Lung microvascular endothelial cell (primary cell): ENCODE data around the gene CST11. TPM values are rescaled to one million over a fixed set of nuclear protein-coding genes. Genes with fewer than 3 reads are reported as not detected.

Experiments
- total RNA-seq: library from RNA; depleted of rRNA; stranded (reverse); fragments of >200 nt; gene quantifications from 2 replicates; pipeline ENCODE4 v1.2.1, GENCODE V29; 2014

The CST11 gene
- total RNA-seq, 1 donor from 2014 or later: not detected

Other genes starting within 250 kb of the CST11 start
- 20.5 and 29.4 TPM in 2 replicates for gene NXT1, start 102.1 kb downstream of the CST11 start, total RNA-seq
- 9.6 and 18.8 TPM in 2 replicates for gene GZF1, start 90.7 kb downstream of the CST11 start, total RNA-seq
- gene NAPB, start 31.4 kb downstream of the CST11 start, total RNA-seq: 3.1 and 6.5 TPM in 2 replicates
- not detected in 2 replicates for gene CSTL1, start 13.2 kb downstream of the CST11 start, total RNA-seq
- gene CST8, start 38.2 kb upstream of the CST11 start, total RNA-seq: not detected in 2 replicates
- gene CST9L, start 115.6 kb upstream of the CST11 start, total RNA-seq: not detected in 2 replicates
- gene CST9, start 153.0 kb upstream of the CST11 start, total RNA-seq: under 0.01 TPM in 1 of 2 replicates, not detected in the other
- 88.5 and 164 TPM in 2 replicates for gene CST3, start 185.1 kb upstream of the CST11 start, total RNA-seq
- not detected in 2 replicates for gene CST4, start 236.2 kb upstream of the CST11 start, total RNA-seq